ENCODE measurements around the gene JPH3.
"Not testable (repeated sequence)": the region's sequence is repeated elsewhere in the genome, so short reads cannot be mapped to it uniquely, and the experiment has no call there.

The JPH3 gene

GRCh38 chr16:87724490-87725291 is 122.4 kb downstream of the JPH3 start:
- H3K27ac ChIP-seq (ENCODE audit: low read depth, low read length) = no peak overlapping the region
- H3K36me3 ChIP-seq (ENCODE audit: control insufficient read depth in 5 of 5, insufficient read depth in 5 of 5, low read length in 5 of 5) = peaks cover 0 to 56% (median 35%) of the 10 kb centered on the region in 5 donors

DNA sequence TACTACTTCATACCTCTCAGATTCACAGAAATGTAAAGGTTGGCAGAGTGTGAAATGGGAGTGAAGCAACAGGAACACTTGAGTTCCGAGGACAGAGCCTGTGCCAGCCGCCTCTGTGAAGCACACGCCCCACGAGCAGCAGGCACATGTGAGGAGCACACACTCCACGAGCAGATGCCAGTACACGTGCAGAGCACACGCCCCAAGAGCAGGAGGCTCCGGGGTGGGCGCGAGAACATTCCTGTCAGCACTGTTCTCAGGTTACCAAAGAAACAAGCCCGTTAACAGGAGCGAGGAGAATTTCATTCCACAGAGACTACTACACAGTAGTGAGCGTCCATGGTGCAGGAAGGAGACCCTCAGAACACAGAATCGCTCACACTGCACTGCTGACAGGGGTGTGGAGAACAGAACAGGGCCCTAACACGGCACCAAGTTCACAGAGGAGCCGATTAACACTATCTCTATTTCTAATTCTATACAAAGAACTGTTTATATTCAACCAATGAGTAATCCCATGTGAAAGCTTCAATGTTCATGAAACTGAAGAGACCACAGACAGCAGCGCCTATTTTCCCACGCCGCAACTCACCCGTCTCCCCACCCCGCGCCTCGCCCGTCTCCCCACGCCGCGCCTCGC is 123.4 kb downstream of the JPH3 start:
- no peak overlapping the region for H3K27ac ChIP-seq (ENCODE audit: low read depth, low read length)

More at GRCh38 chr16:87724490-87725291, 122.4 kb downstream of the JPH3 start:
- H3K27me3 ChIP-seq (ENCODE audit: control insufficient read depth in 5 of 5, insufficient read depth in 4 of 5, low read length in 5 of 5) = no peaks in the 10 kb centered on the region
- H3K4me3 ChIP-seq (ENCODE audit: low read depth in 1 of 5, low read length in 5 of 5) = no peak overlapping the region
- no peak overlapping the region for H3K9ac ChIP-seq (ENCODE audit: low read length in 5 of 5)
- H3K4me1 ChIP-seq (ENCODE audit: control insufficient read depth in 5 of 5, insufficient read depth in 5 of 5, low read length in 5 of 5) = peaks cover 0 to 5% (median 3%) of the 10 kb centered on the region in 5 donors
- H3K9me3 ChIP-seq (ENCODE audit: control insufficient read depth in 5 of 5, low read length in 5 of 5) = no peaks in the 10 kb centered on the region

GRCh38 chr16:87726577-87726976 is 124.3 kb downstream of the JPH3 start:
- H3K9me3 ChIP-seq (ENCODE audit: control insufficient read depth in 5 of 5, low read length in 5 of 5); H3K4me1 ChIP-seq (ENCODE audit: control insufficient read depth in 5 of 5, insufficient read depth in 5 of 5, low read length in 5 of 5); H3K4me3 ChIP-seq (ENCODE audit: low read depth in 1 of 5, low read length in 5 of 5); H3K9ac ChIP-seq (ENCODE audit: low read length in 5 of 5); H3K27ac ChIP-seq (ENCODE audit: low read depth, low read length); H3K27me3 ChIP-seq (ENCODE audit: control insufficient read depth in 5 of 5, insufficient read depth in 4 of 5, low read length in 5 of 5): not testable (repeated sequence)
- H3K36me3 ChIP-seq (ENCODE audit: control insufficient read depth in 5 of 5, insufficient read depth in 5 of 5, low read length in 5 of 5) = peaks cover 0 to 52% (median 35%) of the 10 kb centered on the region in 5 donors

More for the DNA sequence above, 123.4 kb downstream of the JPH3 start:
- Histone ChIP-seq H3K9me3 (ENCODE audit: control insufficient read depth in 5 of 5, low read length in 5 of 5) (no peaks in the 10 kb centered on the region), H3K27me3 (ENCODE audit: control insufficient read depth in 5 of 5, insufficient read depth in 4 of 5, low read length in 5 of 5) (no peaks in the 10 kb centered on the region), H3K36me3 (ENCODE audit: control insufficient read depth in 5 of 5, insufficient read depth in 5 of 5, low read length in 5 of 5) (peaks cover 0 to 55% (median 35%) of the 10 kb centered on the region in 5 donors), H3K4me3 (ENCODE audit: low read depth in 1 of 5, low read length in 5 of 5) (no peak overlapping the region), H3K9ac (ENCODE audit: low read length in 5 of 5) (no peak overlapping the region), H3K4me1 (ENCODE audit: control insufficient read depth in 5 of 5, insufficient read depth in 5 of 5, low read length in 5 of 5) (peaks cover 0 to 5% (median 3%) of the 10 kb centered on the region in 5 donors)

GRCh38 chr16:87727346-87727745 is 125.0 kb downstream of the JPH3 start:
- H3K4me1 ChIP-seq (ENCODE audit: control insufficient read depth in 5 of 5, insufficient read depth in 5 of 5, low read length in 5 of 5) = peaks cover 0 to 5% (median 3%) of the 10 kb centered on the region in 5 donors
- H3K27me3 ChIP-seq (ENCODE audit: control insufficient read depth in 5 of 5, insufficient read depth in 4 of 5, low read length in 5 of 5) = no peaks in the 10 kb centered on the region
- H3K36me3 ChIP-seq (ENCODE audit: control insufficient read depth in 5 of 5, insufficient read depth in 5 of 5, low read length in 5 of 5) = peaks cover 0 to 47% (median 31%) of the 10 kb centered on the region in 5 donors
- no peak overlapping the region for H3K4me3 ChIP-seq (ENCODE audit: low read depth in 1 of 5, low read length in 5 of 5)
- H3K27ac ChIP-seq (ENCODE audit: low read depth, low read length) = no peak overlapping the region
- no peak overlapping the region for H3K9ac ChIP-seq (ENCODE audit: low read length in 5 of 5)
- H3K9me3 ChIP-seq (ENCODE audit: control insufficient read depth in 5 of 5, low read length in 5 of 5) = no peaks in the 10 kb centered on the region

DNA sequence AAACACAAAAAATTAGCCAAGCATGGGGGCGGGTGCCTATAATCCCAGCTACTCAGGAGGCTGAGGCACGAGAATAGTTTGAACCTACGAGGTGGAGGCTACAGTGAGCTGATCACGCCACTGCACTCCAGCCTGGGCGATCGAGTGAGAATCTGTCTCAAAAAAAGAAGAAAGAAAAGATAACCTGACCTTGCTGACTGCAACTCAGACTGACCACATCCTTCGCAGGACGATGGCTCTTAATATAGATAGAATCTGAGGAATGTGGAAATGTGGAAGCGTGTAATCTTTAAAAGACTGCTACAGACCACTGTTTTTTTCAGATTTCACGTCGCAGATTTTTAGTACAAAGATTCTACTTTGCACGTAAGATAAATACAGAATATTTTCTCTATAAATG is 125.7 kb downstream of the JPH3 start:
- Histone ChIP-seq H3K27ac (ENCODE audit: low read depth, low read length) (no peak overlapping the region), H3K27me3 (ENCODE audit: control insufficient read depth in 5 of 5, insufficient read depth in 4 of 5, low read length in 5 of 5) (no peaks in the 10 kb centered on the region), H3K4me3 (ENCODE audit: low read depth in 1 of 5, low read length in 5 of 5) (no peak overlapping the region), H3K36me3 (ENCODE audit: control insufficient read depth in 5 of 5, insufficient read depth in 5 of 5, low read length in 5 of 5) (peaks cover 0 to 42% (median 29%) of the 10 kb centered on the region in 5 donors), H3K9ac (ENCODE audit: low read length in 5 of 5) (no peak overlapping the region), H3K9me3 (ENCODE audit: control insufficient read depth in 5 of 5, low read length in 5 of 5) (no peaks in the 10 kb centered on the region), H3K4me1 (ENCODE audit: control insufficient read depth in 5 of 5, insufficient read depth in 5 of 5, low read length in 5 of 5) (peaks cover 0 to 4% (median 3%) of the 10 kb centered on the region in 5 donors)

- no peaks in the 10 kb centered on the region for H3K9me3 ChIP-seq (ENCODE audit: control insufficient read depth in 5 of 5, low read length in 5 of 5)
- no peak overlapping the region for H3K9ac ChIP-seq (ENCODE audit: low read length in 5 of 5)
- H3K4me3 ChIP-seq (ENCODE audit: low read depth in 1 of 5, low read length in 5 of 5) = no peak overlapping the region
- no peaks in the 10 kb centered on the region for H3K27me3 ChIP-seq (ENCODE audit: control insufficient read depth in 5 of 5, insufficient read depth in 4 of 5, low read length in 5 of 5)
- H3K36me3 ChIP-seq (ENCODE audit: control insufficient read depth in 5 of 5, insufficient read depth in 5 of 5, low read length in 5 of 5) = peaks cover 0 to 52% (median 36%) of the 10 kb centered on the region in 5 donors
- no peak overlapping the region for H3K27ac ChIP-seq (ENCODE audit: low read depth, low read length)
- no peaks in the 10 kb centered on the region for H3K4me1 ChIP-seq (ENCODE audit: control insufficient read depth in 5 of 5, insufficient read depth in 5 of 5, low read length in 5 of 5)
Measured at GRCh38 chr16:87729266-87729954, 127.1 kb downstream of the JPH3 start.

DNA sequence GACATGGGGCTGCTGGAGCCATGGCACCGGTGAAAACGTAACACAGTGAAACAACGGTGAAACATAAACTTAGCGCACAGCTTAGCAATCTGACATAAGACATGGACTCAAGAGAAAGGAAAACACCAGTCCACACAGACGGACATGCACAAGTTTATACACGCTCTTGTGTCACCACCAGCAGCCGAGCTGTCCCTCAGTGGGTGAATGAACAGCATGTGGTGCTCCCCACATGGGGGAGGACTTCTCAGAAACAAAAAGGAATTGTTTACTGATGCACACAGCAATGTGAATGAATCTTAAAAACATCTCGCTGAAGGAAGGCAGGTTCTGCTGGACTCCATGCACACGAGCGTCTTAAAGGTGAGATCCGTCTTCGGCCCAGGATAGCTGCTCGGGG is 129.3 kb downstream of the JPH3 start:
- Histone ChIP-seq H3K9ac (ENCODE audit: low read length in 5 of 5) (no peak overlapping the region), H3K27me3 (ENCODE audit: control insufficient read depth in 5 of 5, insufficient read depth in 4 of 5, low read length in 5 of 5) (no peaks in the 10 kb centered on the region), H3K4me1 (ENCODE audit: control insufficient read depth in 5 of 5, insufficient read depth in 5 of 5, low read length in 5 of 5) (no peaks in the 10 kb centered on the region), H3K27ac (ENCODE audit: low read depth, low read length) (no peak overlapping the region), H3K36me3 (ENCODE audit: control insufficient read depth in 5 of 5, insufficient read depth in 5 of 5, low read length in 5 of 5) (peaks cover 0 to 60% (median 40%) of the 10 kb centered on the region in 5 donors), H3K4me3 (ENCODE audit: low read depth in 1 of 5, low read length in 5 of 5) (no peak overlapping the region), H3K9me3 (ENCODE audit: control insufficient read depth in 5 of 5, low read length in 5 of 5) (no peaks in the 10 kb centered on the region)

GRCh38 chr16:87733190-87733589 is 130.9 kb downstream of the JPH3 start:
- Histone ChIP-seq H3K27me3 (ENCODE audit: control insufficient read depth in 5 of 5, insufficient read depth in 4 of 5, low read length in 5 of 5) (no peaks in the 10 kb centered on the region), H3K4me3 (ENCODE audit: low read depth in 1 of 5, low read length in 5 of 5) (no peak overlapping the region), H3K9me3 (ENCODE audit: control insufficient read depth in 5 of 5, low read length in 5 of 5) (no peaks in the 10 kb centered on the region), H3K4me1 (ENCODE audit: control insufficient read depth in 5 of 5, insufficient read depth in 5 of 5, low read length in 5 of 5) (no peaks in the 10 kb centered on the region), H3K27ac (ENCODE audit: low read depth, low read length) (no peak overlapping the region), H3K9ac (ENCODE audit: low read length in 5 of 5) (no peak overlapping the region), H3K36me3 (ENCODE audit: control insufficient read depth in 5 of 5, insufficient read depth in 5 of 5, low read length in 5 of 5) (peaks cover 0 to 65% (median 41%) of the 10 kb centered on the region in 5 donors)

DNA sequence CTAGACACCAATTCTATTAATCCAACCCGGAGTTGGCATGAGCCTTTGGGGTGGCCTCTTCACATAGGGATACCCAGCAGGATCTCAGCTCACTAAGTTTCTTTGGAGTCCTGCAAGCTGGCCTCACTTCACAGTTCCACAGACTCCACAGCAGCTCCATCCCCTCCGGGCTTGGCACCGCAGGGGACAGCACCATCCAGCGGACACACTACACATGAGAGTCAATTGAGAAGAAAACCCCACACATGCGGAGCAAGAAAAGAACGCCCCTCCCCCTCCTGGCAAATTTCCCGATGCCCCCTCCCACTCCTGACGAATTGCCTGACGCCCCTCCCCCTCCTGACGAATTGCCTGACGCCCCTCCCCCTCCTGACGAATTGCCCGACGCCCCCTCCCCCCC is 132.3 kb downstream of the JPH3 start:
- no peaks in the 10 kb centered on the region for H3K9me3 ChIP-seq (ENCODE audit: control insufficient read depth in 5 of 5, low read length in 5 of 5)
- no peaks in the 10 kb centered on the region for H3K4me1 ChIP-seq (ENCODE audit: control insufficient read depth in 5 of 5, insufficient read depth in 5 of 5, low read length in 5 of 5)
- no peaks in the 10 kb centered on the region for H3K27me3 ChIP-seq (ENCODE audit: control insufficient read depth in 5 of 5, insufficient read depth in 4 of 5, low read length in 5 of 5)
- peaks cover 0 to 60% (median 38%) of the 10 kb centered on the region in 5 donors for H3K36me3 ChIP-seq (ENCODE audit: control insufficient read depth in 5 of 5, insufficient read depth in 5 of 5, low read length in 5 of 5)
- H3K4me3 ChIP-seq (ENCODE audit: low read depth in 1 of 5, low read length in 5 of 5) = no peak overlapping the region
- H3K9ac ChIP-seq (ENCODE audit: low read length in 5 of 5) = no peak overlapping the region
- no peak overlapping the region for H3K27ac ChIP-seq (ENCODE audit: low read depth, low read length)
